SK-N-SH (cell line): Measurements from ENCODE around the gene TMEM117.

ENCODE experiments used
- CTCF ChIP-seq: fragments of 200-600 bp; sonication (generic); IDR thresholded peaks from 2 replicates; pipeline ENCODE4 v1.6.1; 2017; ENCODE audit warnings: antibody characterized with exemption, mild to moderate bottlenecking, moderate library complexity
- ELF1 ChIP-seq: IDR thresholded peaks from 2 replicates; pipeline ENCODE4 v1.4.0; 2012
- FOSL2 ChIP-seq: IDR thresholded peaks from 2 replicates; pipeline ENCODE4 v1.4.0; 2012; ENCODE audit warnings: low read depth, mild to moderate bottlenecking, moderate library complexity, borderline replicate concordance
- JUND ChIP-seq: IDR thresholded peaks from 2 replicates; pipeline ENCODE4 v1.4.0; 2012
- POLR2AphosphoS5 ChIP-seq: IDR thresholded peaks from 2 replicates; pipeline ENCODE4 v1.6.1; 2012; ENCODE audit warnings: low read depth, low read length
- SMC3 ChIP-seq: IDR thresholded peaks from 2 replicates; pipeline ENCODE4 v1.6.1; 2012; ENCODE audit warnings: low read depth, low read length, improper control_type of control experiment
- TAF1 ChIP-seq: IDR thresholded peaks from 2 replicates; pipeline ENCODE4 v1.6.1; 2012; ENCODE audit warnings: low read depth, mild to moderate bottlenecking, low read length, moderate library complexity, borderline replicate concordance
- TF ChIP-seq, protein P1 (sequence below): IDR thresholded peaks from 2 replicates; pipeline ENCODE4 v1.6.1; 2012; ENCODE audit warnings: mild to moderate bottlenecking, low read depth, low read length, moderate library complexity

DNA sequence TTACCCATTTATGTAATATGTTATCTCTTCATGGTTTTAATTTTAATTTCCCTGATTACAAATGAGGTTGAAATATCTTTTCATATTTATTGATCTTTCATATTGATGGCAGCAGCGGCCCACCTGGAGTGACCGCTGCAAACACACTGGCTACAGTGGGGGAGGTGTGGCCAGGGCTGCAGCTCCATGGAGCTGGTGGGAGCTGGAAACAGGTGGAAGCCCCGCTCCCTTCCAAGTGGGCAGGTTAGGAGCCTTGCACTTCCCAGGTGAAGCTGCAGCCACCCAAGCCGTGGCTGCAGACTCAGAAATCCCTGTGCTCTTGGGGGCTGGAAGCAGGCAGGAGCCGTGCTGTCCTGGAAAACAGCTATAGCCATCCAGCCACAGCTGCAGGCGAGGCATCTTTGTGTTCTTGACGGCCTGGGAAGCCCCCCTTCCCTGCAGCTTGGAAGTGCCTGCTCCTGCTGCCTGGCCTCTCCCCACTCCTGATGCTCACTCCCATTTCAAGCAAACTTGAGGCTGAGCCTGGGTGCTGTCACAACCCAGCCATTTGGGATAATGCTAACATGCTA, 201.1 kb downstream of the TMEM117 start:
- TF ChIP-seq CTCF = no peak
- TF ChIP-seq, protein P1, sequence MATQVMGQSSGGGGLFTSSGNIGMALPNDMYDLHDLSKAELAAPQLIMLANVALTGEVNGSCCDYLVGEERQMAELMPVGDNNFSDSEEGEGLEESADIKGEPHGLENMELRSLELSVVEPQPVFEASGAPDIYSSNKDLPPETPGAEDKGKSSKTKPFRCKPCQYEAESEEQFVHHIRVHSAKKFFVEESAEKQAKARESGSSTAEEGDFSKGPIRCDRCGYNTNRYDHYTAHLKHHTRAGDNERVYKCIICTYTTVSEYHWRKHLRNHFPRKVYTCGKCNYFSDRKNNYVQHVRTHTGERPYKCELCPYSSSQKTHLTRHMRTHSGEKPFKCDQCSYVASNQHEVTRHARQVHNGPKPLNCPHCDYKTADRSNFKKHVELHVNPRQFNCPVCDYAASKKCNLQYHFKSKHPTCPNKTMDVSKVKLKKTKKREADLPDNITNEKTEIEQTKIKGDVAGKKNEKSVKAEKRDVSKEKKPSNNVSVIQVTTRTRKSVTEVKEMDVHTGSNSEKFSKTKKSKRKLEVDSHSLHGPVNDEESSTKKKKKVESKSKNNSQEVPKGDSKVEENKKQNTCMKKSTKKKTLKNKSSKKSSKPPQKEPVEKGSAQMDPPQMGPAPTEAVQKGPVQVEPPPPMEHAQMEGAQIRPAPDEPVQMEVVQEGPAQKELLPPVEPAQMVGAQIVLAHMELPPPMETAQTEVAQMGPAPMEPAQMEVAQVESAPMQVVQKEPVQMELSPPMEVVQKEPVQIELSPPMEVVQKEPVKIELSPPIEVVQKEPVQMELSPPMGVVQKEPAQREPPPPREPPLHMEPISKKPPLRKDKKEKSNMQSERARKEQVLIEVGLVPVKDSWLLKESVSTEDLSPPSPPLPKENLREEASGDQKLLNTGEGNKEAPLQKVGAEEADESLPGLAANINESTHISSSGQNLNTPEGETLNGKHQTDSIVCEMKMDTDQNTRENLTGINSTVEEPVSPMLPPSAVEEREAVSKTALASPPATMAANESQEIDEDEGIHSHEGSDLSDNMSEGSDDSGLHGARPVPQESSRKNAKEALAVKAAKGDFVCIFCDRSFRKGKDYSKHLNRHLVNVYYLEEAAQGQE = no peak
- TF ChIP-seq POLR2AphosphoS5 = no peak
- no peak for TF ChIP-seq TAF1
- no peak for TF ChIP-seq ELF1
- no peak for TF ChIP-seq SMC3
- TF ChIP-seq FOSL2 = no peak
- no peak for TF ChIP-seq JUND
